Mononuclear cell (primary cell): Measurements from ENCODE around the gene NWD2. TPM values are rescaled to one million over a fixed set of nuclear protein-coding genes. Genes with fewer than 3 reads are reported as not detected.

Source experiments
- H3K27me3 ChIP-seq: 2 replicates; pipeline ENCODE4 v1.6.0; 2011; ENCODE audit warnings: low read length, control low read depth; ENCODE audit not compliant: insufficient read depth
- H3K4me1 ChIP-seq: 2 replicates; pipeline ENCODE4 v1.5.1; 2011; ENCODE audit warnings: mild to moderate bottlenecking, low read length, control low read depth; ENCODE audit not compliant: insufficient read depth
- H3K4me3 ChIP-seq: 2 replicates; pipeline ENCODE4 v1.5.1; 2011; ENCODE audit warnings: mild to moderate bottlenecking, low read length, moderate library complexity
- H3K9me3 ChIP-seq: 2 replicates; pipeline ENCODE4 v1.5.1; 2011; ENCODE audit warnings: low read depth, mild to moderate bottlenecking, control low read depth, low read length
- total RNA-seq: library from RNA; depleted of rRNA; stranded (reverse); fragments of >200 nt; gene quantifications from one replicate; pipeline ENCODE4 v1.2.3, GENCODE V29; 2012

The NWD2 gene
- total RNA-seq, 1 donor: under 0.01 TPM

DNA sequence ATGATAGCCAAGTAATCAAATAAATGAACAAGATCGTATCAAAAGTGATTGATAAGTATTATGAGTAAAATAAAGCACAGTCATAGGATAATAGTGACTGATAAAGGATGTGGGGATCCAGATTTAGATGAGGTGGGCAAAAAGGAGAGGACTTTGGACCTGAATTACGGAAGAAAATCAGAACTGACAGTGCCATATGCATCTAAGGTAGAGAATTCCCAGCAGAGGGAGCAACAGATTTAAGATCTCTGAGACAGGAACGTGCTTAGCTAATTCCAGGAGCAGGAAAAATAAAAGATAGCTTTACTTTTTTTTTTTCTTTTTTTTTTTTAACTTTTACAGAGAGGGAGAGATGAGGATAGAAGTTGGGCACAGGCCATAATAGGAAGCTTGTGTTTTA lies 189.9 kb downstream of the NWD2 start:
- Histone ChIP-seq H3K9me3 (no peaks in the 10 kb centered on the region), H3K4me3 (no peak overlapping the region), H3K27me3 (peaks cover 11% of the 10 kb centered on the region), H3K4me1 (no peaks in the 10 kb centered on the region)

DNA sequence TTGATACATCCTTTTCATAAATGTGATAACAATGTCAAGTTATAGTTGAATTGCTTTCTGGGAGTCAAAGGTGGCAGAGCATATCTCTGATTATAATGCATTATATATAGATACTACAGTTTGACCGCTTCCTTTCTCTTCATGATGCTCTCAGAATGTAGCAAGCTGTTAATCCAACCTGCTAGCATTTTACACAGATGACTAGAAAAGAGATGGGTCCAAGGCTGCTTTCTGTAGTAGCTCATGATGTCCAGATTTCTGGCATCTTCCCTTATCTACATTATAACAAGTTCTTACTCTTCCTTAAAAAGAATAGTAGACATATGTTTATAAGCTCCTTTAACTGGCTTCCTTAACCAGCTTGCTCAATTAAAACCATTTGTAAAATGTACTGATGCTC lies 192.0 kb downstream of the NWD2 start:
- no peaks in the 10 kb centered on the region for H3K4me1 ChIP-seq
- H3K9me3 ChIP-seq: no peaks in the 10 kb centered on the region
- H3K27me3 ChIP-seq: peaks cover 11% of the 10 kb centered on the region
- H3K4me3 ChIP-seq: no peak overlapping the region

DNA sequence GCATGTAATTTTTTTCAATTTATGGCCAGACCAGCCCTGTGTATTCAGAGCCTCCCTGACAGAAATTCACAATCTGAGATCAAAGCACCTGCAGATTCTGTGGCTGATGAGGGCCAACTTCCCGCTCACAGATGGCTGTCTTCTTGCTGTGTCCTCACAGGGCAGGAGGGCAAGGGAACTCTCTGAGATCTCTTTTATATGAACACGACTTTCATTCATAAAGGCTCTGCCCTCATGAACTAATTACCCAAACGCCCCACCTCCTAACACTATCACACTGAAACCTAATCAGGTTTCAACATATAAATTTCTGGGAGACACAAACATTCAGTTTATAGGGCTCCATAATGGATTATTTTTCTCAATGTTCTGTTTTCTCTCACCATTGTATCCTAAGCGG lies 192.6 kb downstream of the NWD2 start:
- no peaks in the 10 kb centered on the region for H3K9me3 ChIP-seq
- no peak overlapping the region for H3K4me3 ChIP-seq
- H3K27me3 ChIP-seq: peaks cover 11% of the 10 kb centered on the region
- no peaks in the 10 kb centered on the region for H3K4me1 ChIP-seq

DNA sequence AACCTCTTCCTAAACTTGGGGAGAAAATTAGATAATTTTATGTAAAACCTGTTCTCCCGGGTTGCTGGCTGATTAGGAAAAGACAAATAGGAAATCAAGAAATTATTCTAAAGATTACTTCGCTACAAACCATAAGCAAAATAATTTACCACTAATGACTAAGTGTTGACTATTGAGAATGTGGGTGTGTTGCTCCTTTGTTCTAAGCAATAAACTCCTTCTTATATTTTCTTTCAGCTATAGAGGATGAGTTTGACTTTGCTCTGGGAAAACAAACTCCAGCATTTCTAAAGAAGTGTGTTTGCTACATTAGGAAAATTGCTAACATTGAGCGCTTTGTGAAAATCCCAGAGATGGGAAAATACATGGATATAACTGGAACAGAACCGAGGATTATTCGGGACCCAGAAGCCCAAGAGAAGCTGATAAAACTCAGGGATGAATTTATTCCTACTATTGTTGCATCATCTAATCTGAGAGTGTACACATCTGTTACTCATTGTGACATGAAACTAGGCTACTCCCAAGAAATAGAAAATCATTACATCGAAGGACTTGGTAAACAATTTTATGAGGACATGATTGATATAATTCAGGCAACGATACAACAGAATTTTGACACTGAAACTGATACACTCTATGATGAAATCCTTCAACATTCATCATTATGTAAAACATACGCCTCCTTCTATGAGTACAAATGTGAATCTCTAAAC lies 194.2 kb downstream of the NWD2 start:
- Histone ChIP-seq H3K4me1 (no peaks in the 10 kb centered on the region), H3K4me3 (no peak overlapping the region), H3K9me3 (no peaks in the 10 kb centered on the region), H3K27me3 (peaks cover 6% of the 10 kb centered on the region)

DNA sequence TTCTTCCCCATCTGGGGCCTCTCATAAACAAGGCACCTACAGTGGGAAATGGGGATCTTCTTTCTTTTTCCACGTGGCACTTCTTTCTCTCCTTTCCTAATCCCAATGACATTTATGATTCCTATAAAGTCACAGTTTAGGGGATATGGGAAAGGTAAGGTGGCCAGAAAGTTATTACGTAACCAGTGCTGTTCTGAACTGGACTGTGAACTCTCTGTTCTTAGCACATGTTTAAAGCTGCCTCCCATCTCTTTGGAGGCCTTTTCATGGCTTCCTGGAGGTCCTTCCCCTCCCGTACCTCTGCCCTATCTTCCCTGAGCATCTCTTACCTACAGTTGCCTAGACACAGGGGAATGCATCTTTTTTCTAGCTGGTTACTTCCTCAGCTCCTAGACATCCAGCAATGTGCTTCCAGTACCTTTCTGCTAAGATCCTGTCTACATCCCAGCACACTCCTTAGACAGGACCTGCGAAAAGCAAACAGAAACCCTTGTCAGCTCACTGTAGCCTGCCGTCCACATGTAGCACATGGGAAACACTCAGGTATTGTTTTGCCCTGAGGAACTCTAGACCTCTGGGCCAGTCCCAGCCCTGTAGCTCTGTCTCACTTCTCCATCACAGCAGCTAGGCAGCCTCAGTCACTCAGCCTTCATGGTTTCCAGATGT lies 195.4 kb downstream of the NWD2 start:
- peaks cover 1% of the 10 kb centered on the region for H3K27me3 ChIP-seq
- no peak overlapping the region for H3K4me3 ChIP-seq
- no peaks in the 10 kb centered on the region for H3K9me3 ChIP-seq
- no peaks in the 10 kb centered on the region for H3K4me1 ChIP-seq

DNA sequence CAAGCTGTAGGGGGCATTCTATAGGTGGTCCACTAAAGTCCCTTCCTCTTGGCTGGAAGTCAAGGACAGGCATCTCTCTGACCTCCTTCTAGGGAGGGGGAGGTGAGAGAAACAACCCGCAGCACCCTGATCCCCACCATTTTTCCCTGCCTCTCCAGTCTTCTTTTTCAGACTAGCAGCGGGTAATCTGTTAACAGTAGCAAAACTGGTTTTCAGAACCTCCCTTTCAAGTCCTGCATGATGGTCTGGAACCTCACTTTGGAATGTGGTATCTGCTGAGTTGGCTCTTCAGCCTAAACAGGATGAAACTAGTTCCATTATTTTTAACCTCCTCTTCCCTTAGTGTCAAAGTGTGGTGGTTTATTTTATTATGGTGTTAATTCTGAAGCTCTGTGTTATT lies 196.0 kb downstream of the NWD2 start:
- no peak overlapping the region for H3K4me3 ChIP-seq
- H3K9me3 ChIP-seq: no peaks in the 10 kb centered on the region
- no peaks in the 10 kb centered on the region for H3K27me3 ChIP-seq
- H3K4me1 ChIP-seq: no peaks in the 10 kb centered on the region

DNA sequence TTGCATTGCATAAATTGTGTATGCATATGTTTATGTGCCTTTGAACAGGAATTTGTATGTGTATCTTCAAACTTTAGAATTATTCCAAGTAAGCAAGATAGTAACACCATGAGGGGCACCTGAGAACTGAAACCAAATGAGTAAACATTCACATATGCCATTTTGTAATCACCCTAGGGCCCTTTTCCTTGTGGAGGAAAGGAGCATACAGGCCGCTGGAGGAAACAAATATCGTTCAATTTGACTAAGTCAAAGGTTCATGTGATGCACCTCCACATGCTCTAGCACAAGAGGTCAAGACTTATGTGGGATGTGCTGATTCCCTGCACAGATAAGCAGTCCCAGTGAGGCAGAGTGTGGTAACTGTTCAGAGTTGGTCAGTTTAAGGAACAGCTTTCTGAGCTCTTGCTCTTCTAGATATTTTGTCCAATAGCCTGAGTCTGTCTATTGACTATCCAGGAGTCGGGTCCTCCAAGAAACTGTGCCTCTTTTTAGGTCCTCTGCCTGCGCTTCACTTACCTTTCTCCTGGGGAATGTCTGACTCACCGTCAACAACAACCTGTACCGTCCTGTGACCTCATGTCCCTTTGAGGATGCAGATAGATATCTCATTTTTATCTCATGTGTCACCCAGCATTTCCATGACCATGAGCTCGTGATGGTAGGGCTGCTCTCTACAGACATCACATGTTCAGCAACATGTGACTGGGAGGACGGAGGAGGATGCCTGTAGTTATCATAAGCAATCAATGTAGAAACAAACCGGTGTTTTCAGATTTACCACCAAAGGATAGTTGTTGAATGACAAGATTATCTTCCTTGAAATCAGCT lies 196.9 kb downstream of the NWD2 start:
- Histone ChIP-seq H3K4me3 (no peak overlapping the region), H3K4me1 (no peaks in the 10 kb centered on the region), H3K27me3 (no peaks in the 10 kb centered on the region), H3K9me3 (no peaks in the 10 kb centered on the region)

DNA sequence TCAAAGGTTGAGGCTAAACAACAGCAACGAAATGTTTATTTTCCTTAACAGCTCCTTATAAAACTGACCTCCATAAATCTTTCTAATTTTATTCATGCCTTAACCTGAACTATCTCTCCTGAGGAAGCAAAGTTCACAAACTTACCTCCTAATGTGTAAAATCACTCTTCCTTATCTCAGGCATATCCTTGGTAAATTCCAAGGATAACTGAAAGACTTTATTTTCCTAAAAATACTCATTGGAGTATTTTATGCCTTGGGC lies 197.4 kb downstream of the NWD2 start:
- Histone ChIP-seq H3K4me1 (no peaks in the 10 kb centered on the region), H3K9me3 (no peaks in the 10 kb centered on the region), H3K27me3 (no peaks in the 10 kb centered on the region), H3K4me3 (no peak overlapping the region)

DNA sequence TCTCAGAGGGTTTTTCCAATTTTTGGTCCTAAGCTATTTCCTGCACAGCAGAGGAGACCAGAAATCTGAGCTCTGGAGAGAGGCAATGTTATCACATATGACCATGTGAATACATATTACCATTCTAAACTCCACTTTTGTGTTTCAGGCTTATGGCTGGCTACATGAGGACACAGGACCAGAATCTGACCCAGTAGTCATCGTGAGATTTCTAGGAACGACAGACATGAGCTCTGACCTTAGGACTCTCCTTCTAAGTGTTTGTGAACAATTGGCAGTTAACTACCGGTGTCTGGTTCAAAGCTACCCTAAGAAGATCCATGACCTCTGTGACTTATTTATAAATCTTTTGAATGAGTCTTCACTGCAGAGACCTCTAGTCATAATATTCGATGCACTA lies 198.6 kb downstream of the NWD2 start:
- H3K27me3 ChIP-seq: no peaks in the 10 kb centered on the region
- H3K4me3 ChIP-seq: no peak overlapping the region
- H3K4me1 ChIP-seq: no peaks in the 10 kb centered on the region
- H3K9me3 ChIP-seq: no peaks in the 10 kb centered on the region

DNA sequence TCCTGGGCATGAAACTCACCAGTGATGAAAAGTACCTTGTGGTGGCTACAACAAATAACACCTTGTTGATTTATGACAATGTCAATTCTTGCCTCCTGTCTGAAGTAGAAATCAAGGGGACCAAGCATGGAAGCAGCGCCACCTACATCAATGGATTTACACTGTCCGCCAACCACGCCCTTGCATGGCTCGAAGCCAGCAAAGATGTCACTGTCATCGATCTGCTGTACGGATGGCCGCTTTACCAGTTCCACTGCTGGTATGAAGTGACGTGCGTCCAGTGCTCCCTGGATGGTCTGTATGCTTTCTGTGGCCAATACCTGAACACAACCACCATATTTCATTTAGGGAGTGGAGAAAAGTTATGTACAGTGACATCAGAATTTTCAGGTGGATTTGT lies 200.5 kb downstream of the NWD2 start:
- Histone ChIP-seq H3K4me3 (no peak overlapping the region), H3K27me3 (no peaks in the 10 kb centered on the region), H3K9me3 (no peaks in the 10 kb centered on the region), H3K4me1 (no peaks in the 10 kb centered on the region)

DNA sequence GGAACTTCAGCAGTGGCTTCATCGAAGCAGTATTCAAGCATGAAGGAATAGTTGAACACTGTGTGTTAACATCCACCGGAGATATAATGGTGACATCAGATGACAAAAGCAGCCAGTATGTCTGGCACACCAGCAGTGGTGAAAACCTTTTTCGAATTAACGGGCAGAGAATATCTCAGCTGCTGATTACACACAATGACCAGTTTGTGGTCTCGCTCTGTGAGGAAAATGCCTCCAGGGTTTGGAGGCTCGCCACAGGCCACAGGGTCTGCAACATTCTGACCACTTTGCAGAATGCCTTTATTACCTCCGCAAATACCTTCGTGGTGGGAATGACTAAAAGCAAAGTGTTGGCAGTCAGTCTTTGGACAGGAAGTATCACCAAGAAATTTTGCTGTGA lies 201.5 kb downstream of the NWD2 start:
- no peak overlapping the region for H3K4me3 ChIP-seq
- H3K9me3 ChIP-seq: no peaks in the 10 kb centered on the region
- H3K27me3 ChIP-seq: peaks cover 3% of the 10 kb centered on the region
- no peaks in the 10 kb centered on the region for H3K4me1 ChIP-seq

DNA sequence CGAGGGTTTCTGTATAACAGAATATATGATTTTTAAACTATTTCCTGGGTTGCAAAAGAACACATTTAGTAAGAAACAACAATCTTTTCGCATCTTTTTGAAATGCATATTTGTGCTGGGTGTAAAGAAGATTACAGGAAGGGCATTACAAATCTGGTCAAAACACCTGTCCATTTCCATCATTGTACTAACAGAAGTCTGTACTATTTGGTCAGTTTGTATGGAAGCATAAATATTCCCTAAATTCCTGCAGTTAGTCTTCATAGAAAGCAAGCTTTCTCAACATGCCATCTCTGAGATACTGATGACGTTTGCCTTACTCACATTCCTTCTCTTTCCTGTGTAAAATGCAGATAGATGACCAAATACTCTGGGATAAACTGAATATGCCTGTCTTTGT lies 203.3 kb downstream of the NWD2 start:
- Histone ChIP-seq H3K9me3 (no peaks in the 10 kb centered on the region), H3K4me3 (no peak overlapping the region), H3K4me1 (peaks cover under 1% of the 10 kb centered on the region), H3K27me3 (peaks cover 16% of the 10 kb centered on the region)

DNA sequence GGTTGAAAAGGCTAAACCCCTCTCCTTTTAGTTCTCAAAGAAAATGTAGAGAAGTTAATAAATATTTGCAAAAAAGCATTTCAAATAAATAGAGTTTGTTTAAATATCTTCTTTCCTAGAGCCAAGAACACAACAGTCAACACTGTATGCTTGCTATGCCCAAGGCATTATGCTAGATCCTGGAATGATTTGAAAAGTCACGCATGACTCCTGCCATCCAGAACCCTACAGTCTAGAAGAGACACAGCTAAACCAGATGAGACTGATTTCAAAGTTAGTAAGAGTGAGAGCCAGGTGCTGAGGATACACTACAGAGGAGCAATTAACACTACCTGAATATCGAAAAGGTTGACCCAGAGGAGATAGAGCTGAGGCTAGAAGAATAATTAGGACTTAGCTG lies 205.8 kb downstream of the NWD2 start:
- Histone ChIP-seq H3K9me3 (no peaks in the 10 kb centered on the region), H3K27me3 (peaks cover 37% of the 10 kb centered on the region), H3K4me1 (peaks cover 16% of the 10 kb centered on the region), H3K4me3 (no peak overlapping the region)

DNA sequence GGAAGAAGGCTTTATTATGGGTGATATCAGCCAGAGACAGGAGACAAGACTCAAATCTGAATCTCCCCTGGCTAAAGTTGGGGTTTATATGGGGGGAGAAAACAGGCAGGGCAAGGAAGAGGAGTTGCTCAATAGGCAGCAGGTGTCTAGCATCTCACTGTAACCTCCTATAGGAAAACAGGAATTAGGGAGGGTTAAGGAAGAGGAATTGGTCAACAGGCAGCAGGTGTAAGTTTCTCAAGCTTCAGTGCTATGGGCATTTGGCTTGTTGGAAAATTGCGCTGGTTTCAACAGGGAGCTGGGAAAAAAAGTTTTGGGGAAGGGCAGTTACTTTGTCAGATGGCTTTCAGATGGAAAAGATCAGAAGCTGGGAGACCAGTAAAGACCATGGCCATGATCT lies 206.4 kb downstream of the NWD2 start:
- Histone ChIP-seq H3K4me1 (peaks cover 16% of the 10 kb centered on the region), H3K4me3 (no peak overlapping the region), H3K27me3 (peaks cover 43% of the 10 kb centered on the region), H3K9me3 (no peaks in the 10 kb centered on the region)

DNA sequence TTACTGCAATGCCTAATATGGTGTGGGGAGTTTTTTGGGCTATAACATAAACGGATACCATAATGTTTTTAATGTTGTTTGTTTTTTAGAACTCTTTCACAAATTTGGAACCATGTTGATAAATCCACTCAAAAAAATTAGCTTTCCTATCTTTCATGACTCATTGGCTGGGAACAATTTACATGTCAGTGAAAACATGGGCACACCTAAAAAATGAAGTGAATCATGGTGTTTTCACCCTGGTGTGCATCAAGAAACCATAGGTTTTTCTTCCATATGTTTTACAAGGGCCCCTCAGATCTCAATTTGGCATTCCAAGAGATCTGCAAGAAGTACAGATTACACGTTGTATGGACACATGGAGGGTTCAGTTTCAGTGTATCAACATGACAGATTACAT lies 207.1 kb downstream of the NWD2 start:
- Histone ChIP-seq H3K27me3 (peaks cover 48% of the 10 kb centered on the region), H3K4me3 (no peak overlapping the region), H3K9me3 (no peaks in the 10 kb centered on the region), H3K4me1 (peaks cover 16% of the 10 kb centered on the region)

DNA sequence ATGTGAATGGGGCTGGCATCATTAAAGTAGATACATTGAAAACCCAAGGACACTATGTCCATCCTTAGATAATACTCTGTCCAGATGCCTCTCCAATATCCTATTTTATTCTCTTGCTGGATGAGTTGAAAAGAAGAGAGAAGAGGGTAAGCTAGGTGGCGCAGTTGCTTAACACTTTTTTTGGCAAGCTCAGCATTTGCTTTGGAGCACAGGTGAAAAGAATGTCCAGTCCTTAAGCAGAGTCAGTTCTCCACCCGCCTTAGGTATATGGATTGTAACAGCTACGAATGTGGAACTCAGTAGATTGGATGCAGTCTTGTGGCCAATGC lies 208.4 kb downstream of the NWD2 start:
- Histone ChIP-seq H3K27me3 (peaks cover 54% of the 10 kb centered on the region), H3K9me3 (no peaks in the 10 kb centered on the region), H3K4me1 (peaks cover 16% of the 10 kb centered on the region), H3K4me3 (no peak overlapping the region)
